Suprapubic skin (tissue), 4 donors: ENCODE results near the gene BBS1. TPM values are rescaled to one million over a fixed set of nuclear protein-coding genes. Genes with fewer than 3 reads are reported as not detected.

Source experiments
- DNase-seq, 2 donors: peaks; one replicate each; pipeline ENCODE4 v3.0.0-alpha.2; 2019; ENCODE audit warnings: low spot score in 2 of 2
- H3K27ac ChIP-seq: fragments of 200-600 bp; sonication (generic); one replicate; pipeline ENCODE4 v1.5.1; 2019
- H3K27me3 ChIP-seq: fragments of 200-600 bp; sonication (generic); one replicate; pipeline ENCODE4 v1.5.1; 2019
- H3K36me3 ChIP-seq: fragments of 200-600 bp; sonication (generic); one replicate; pipeline ENCODE4 v1.5.1; 2019
- H3K4me1 ChIP-seq: fragments of 200-600 bp; sonication (generic); one replicate; pipeline ENCODE4 v1.5.1; 2019
- H3K4me3 ChIP-seq: fragments of 200-600 bp; sonication (generic); one replicate; pipeline ENCODE4 v1.5.1; 2019; ENCODE audit warnings: mild to moderate bottlenecking
- H3K9me3 ChIP-seq: fragments of 200-600 bp; sonication (generic); one replicate; pipeline ENCODE4 v1.5.1; 2019
- EP300 ChIP-seq: sonication (generic); formaldehyde crosslinking; IDR thresholded peaks from one replicate; pipeline ENCODE4 v1.6.1; 2017; ENCODE audit warnings: antibody characterized with exemption
- POLR2A ChIP-seq, 2 donors: fragments of 450-650 bp; IDR thresholded peaks; one replicate each; pipeline ENCODE4 v1.6.1; 2017; ENCODE audit warnings: antibody characterized with exemption in 2 of 2, mild to moderate bottlenecking in 2 of 2, moderate library complexity in 2 of 2
- POLR2AphosphoS5 ChIP-seq, 3 donors: sonication (generic); formaldehyde crosslinking; IDR thresholded peaks; one replicate each; pipeline ENCODE4 v1.6.1; 2017; ENCODE audit warnings: antibody characterized with exemption in 3 of 3
- WGBS: methylation state at CpG from one replicate; pipeline ENCODE4 v1.1.5; 2018; 5-methylcytosine and 5-hydroxymethylcytosine counted together
- total RNA-seq, 4 donors: library from RNA; depleted of rRNA; stranded (reverse); fragments of >200 nt; gene quantifications; one replicate each; pipeline ENCODE4 v1.1.0, GENCODE V29; 2016
- TF ChIP-seq, protein P1 (sequence below), 2 donors: fragments of 200-600 bp in 1 of 2; fragments of 450-650 bp in 1 of 2; sonication (generic) in 1 of 2; IDR thresholded peaks; one replicate each; pipeline ENCODE4 v1.5.1; 2016 to 2019; ENCODE audit warnings: antibody characterized with exemption in 2 of 2, mild to moderate bottlenecking in 1 of 2, moderate library complexity in 1 of 2

Gene BBS1
- total RNA-seq, 4 donors from 2014 or later = 35.5 to 85.2 (median 57.0) TPM

DNA sequence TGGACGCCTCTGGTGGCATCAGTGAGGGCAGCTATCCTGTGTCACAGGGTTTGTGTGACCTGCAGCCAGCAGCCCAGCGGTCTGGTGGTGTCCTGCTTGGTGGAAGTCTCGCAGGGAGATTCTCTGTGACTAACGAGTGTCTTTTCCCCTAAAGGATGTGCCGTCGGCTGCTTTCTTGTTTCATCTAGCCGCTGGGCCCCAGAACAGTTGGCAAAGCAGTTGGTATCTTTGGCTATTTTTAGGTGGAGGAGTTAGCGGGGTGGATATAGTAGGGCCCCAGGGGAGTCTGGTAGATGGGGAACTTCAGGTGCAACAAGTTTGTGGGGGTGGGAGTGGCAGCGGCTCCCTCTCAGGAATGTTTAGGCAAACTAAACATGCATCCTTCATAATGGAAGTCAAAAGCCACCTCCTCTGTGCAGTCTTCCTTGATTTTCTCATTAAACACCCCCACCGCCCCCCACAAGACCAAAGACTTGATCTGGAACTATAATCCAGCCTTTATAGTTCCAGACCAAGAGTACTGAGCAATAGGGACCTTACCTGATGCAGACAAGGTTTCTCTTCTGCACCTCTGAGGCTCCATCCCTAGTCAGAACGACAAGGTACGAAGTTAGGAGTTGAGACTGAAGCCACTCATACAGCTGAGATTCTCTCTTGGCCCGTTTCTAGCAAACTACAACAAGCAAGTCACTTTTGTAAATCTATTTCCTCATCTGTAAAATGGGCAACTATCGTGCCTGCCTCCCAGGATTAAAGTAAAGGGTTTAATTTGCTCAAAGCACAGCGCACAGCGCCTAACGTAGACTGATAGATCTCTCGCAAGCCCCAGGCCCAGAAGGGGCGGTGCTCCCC, 44.8 kb upstream of the BBS1 start:
- TF ChIP-seq POLR2A (IDR thresholded peaks at IDR 0.05) = no peak
- TF ChIP-seq POLR2AphosphoS5 (IDR thresholded peaks at IDR 0.05) = no peak
- TF ChIP-seq, protein P1, sequence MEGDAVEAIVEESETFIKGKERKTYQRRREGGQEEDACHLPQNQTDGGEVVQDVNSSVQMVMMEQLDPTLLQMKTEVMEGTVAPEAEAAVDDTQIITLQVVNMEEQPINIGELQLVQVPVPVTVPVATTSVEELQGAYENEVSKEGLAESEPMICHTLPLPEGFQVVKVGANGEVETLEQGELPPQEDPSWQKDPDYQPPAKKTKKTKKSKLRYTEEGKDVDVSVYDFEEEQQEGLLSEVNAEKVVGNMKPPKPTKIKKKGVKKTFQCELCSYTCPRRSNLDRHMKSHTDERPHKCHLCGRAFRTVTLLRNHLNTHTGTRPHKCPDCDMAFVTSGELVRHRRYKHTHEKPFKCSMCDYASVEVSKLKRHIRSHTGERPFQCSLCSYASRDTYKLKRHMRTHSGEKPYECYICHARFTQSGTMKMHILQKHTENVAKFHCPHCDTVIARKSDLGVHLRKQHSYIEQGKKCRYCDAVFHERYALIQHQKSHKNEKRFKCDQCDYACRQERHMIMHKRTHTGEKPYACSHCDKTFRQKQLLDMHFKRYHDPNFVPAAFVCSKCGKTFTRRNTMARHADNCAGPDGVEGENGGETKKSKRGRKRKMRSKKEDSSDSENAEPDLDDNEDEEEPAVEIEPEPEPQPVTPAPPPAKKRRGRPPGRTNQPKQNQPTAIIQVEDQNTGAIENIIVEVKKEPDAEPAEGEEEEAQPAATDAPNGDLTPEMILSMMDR (IDR thresholded peaks at IDR 0.05) = no peak
- TF ChIP-seq EP300 = no peak
- no peak for DNase-seq
- Histone ChIP-seq H3K4me1 (peaks cover 22% of the 10 kb centered on the region), H3K27ac (no peak overlapping the region), H3K4me3 (peak overlapping the region; percentile 78), H3K27me3 (no peaks in the 10 kb centered on the region), H3K36me3 (peaks cover 4% of the 10 kb centered on the region), H3K9me3 (no peaks in the 10 kb centered on the region)
- 35% methylated on average over 19 of the region's 19 CpGs for WGBS

DNA sequence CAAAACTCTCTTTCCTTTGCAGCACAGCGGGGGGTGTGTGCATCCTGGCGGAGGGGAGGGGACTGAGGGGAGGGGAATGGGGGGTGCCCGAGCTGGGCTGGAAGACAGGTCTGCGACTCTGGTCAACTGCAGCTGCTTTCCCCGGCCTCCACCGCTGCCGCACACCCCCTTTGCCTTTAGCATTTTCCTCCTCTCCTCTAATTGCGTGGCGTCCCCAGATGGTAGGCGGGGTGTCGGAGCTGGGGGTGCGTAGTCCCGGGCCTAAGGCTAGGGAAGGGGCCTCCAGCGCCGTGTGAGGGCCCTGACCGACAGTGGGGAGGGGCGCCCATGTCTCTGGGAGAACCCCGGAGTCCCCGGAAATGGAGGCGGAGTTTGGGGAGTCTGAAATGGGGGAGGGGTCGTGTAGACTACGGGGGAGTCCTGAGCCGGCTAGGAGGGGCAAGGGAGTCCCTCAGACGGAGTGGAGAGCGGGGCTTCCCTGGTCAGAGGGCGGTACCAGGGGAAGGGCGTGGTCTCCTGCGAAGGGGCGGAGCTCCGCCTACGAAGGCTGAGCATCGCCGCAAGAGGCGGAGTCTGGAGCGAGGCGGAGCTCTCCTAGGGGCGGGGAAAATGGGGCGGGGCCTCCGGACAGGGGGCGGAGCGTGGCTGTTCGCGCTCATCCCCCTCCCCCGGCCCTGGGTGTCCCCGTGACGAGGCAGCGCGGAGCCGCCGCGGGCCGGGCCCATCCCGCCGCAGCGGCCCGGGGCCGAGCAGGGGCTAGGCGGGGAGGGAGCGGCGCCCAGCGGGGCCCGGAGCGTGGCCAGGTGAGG, 44.0 kb upstream of the BBS1 start, which contains the start of gene PELI3:
Gene PELI3 (plus strand): TSS at position 681 of the 809 bp plus-strand sequence. CDS start 1,224 bp downstream, outside the sequence.
- no peak for TF ChIP-seq POLR2AphosphoS5 (IDR thresholded peaks at IDR 0.05)
- TF ChIP-seq EP300 = no peak
- TF ChIP-seq, protein P1 (IDR thresholded peaks at IDR 0.05) = no peak
- no peak for TF ChIP-seq POLR2A (IDR thresholded peaks at IDR 0.05)
- peak within 1 kb of the TSS; percentile 78 for H3K4me3 ChIP-seq
- H3K9me3 ChIP-seq = no peaks in the 10 kb centered on the region
- under 1% methylated on average over 27 of the region's 63 CpGs for WGBS
- peaks cover 12% of the 10 kb centered on the region for H3K36me3 ChIP-seq
- H3K4me1 ChIP-seq = peaks cover 22% of the 10 kb centered on the region
- no peaks in the 10 kb centered on the region for H3K27me3 ChIP-seq
- DNase-seq = peak; percentile 96 to 97
- peak within 1 kb of the TSS; percentile 71 for H3K27ac ChIP-seq

DNA sequence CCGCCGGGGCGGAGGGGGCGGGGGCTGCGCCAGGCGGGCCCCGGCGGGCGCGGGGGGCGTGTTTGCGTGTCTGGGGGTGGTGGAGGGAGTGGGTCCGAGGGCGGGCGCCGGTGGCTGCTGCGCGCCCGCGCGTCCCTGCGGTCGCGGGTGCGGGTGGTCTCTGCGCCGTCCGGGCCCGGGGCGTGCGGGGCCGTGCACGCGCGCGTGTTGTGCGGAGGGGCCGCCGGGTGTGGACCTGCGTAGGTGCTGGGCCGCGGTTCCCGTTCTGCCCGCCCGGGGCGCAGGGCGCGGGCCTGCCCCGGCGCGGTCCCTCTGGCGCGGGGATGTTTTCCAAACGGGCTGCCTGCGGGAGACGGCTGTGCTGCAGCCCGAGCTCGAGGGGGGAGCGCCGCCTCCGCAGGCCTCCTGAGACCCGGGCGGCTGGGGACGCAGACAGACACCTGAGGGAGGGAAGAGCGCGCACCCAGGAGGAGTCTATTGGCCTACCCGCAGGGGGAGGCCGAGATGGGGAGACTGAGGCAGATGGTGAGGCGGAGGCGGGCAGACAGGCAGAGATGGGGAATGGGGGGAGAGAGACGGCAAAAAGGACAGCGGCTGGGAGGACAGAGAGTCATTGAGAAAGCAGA, 43.3 kb upstream of the BBS1 start:
- H3K36me3 ChIP-seq = peaks cover 18% of the 10 kb centered on the region
- H3K4me3 ChIP-seq = peak overlapping the region; percentile 78
- H3K27ac ChIP-seq = peak overlapping the region; percentile 71
- no peak for DNase-seq
- no peaks in the 10 kb centered on the region for H3K27me3 ChIP-seq
- peaks cover 22% of the 10 kb centered on the region for H3K4me1 ChIP-seq
- no peaks in the 10 kb centered on the region for H3K9me3 ChIP-seq
- WGBS = 3% methylated on average over 21 of the region's 72 CpGs
- no peak for TF ChIP-seq EP300
- TF ChIP-seq, protein P1 (IDR thresholded peaks at IDR 0.05) = peak; percentile 25 to 54
- TF ChIP-seq POLR2A (IDR thresholded peaks at IDR 0.05) = no peak
- TF ChIP-seq POLR2AphosphoS5 (IDR thresholded peaks at IDR 0.05) = no peak

DNA sequence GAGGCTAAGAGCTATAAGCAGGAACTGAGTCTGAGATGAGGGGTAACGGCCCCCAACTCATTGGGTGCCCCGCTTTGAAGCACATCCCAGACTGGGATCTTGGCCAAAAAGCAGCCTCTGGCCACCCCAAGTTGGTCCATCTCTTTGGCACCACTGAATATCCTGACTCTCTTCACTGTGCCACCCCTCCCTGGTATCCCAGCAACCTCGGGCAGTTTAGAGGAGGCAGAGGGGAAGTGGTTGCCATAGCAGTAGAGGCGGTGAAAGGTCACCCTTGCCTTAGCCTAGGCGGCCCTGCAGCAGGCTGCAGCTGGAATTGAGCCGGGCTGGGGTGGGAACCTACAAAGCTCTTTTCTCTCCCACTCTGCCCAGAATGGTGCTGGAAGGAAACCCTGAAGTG, 42.7 kb upstream of the BBS1 start:
- Histone ChIP-seq H3K27me3 (no peaks in the 10 kb centered on the region), H3K9me3 (no peaks in the 10 kb centered on the region), H3K4me3 (peak overlapping the region; percentile 78), H3K27ac (no peak overlapping the region), H3K36me3 (peaks cover 24% of the 10 kb centered on the region), H3K4me1 (peaks cover 22% of the 10 kb centered on the region)
- DNase-seq = no peak
- 25% methylated on average over 4 of the region's 6 CpGs for WGBS
- TF ChIP-seq, protein P1 (IDR thresholded peaks at IDR 0.05) = no peak
- TF ChIP-seq POLR2AphosphoS5 (IDR thresholded peaks at IDR 0.05) = no peak
- TF ChIP-seq EP300 = no peak
- no peak for TF ChIP-seq POLR2A (IDR thresholded peaks at IDR 0.05)
